ENCODE data around the gene OR56A1. TPM values are rescaled to one million over a fixed set of nuclear protein-coding genes. Genes with fewer than 3 reads are reported as not detected.
"Not testable (repeated sequence)": the region's sequence is repeated elsewhere in the genome, so short reads cannot be mapped to it uniquely, and the experiment has no call there.

The OR56A1 gene
- polyA plus RNA-seq (ENCODE audit: insufficient read length in 3 of 3) = not detected

- no peak for DNase-seq (ENCODE audit: low read depth in 3 of 3, low spot score in 2 of 3)
These were observed at the start of gene OR56A1 for GRCh38 chr11:6030708-6031405. OR56A1 (minus strand) TSS chr11:6030758; CDS start chr11:6027692, 3,066 bp downstream.

GRCh38 chr11:6079463-6079862 lies 48.9 kb upstream of the OR56A1 start:
- DNase-seq (ENCODE audit: low read depth in 3 of 3, low spot score in 2 of 3) = no peak

- DNase-seq (ENCODE audit: low read depth in 3 of 3, low spot score in 2 of 3) = no peak
These were observed 47.2 kb upstream of the OR56A1 start for GRCh38 chr11:6077723-6078122.

GRCh38 chr11:6076443-6076842 lies 45.9 kb upstream of the OR56A1 start:
- not testable (repeated sequence) for DNase-seq (ENCODE audit: low read depth in 3 of 3, low spot score in 2 of 3)

GRCh38 chr11:6067502-6067901 lies 36.9 kb upstream of the OR56A1 start:
- no peak for DNase-seq (ENCODE audit: low read depth in 3 of 3, low spot score in 2 of 3)

GRCh38 chr11:6062691-6063358 lies 32.3 kb upstream of the OR56A1 start:
- DNase-seq (ENCODE audit: low read depth in 3 of 3, low spot score in 2 of 3) = no peak

- no peak for DNase-seq (ENCODE audit: low read depth in 3 of 3, low spot score in 2 of 3)
These were observed 30.9 kb upstream of the OR56A1 start for GRCh38 chr11:6061475-6061874.

- no peak for DNase-seq (ENCODE audit: low read depth in 3 of 3, low spot score in 2 of 3)
These were observed 26.9 kb upstream of the OR56A1 start for GRCh38 chr11:6057452-6057851.

- DNase-seq (ENCODE audit: low read depth in 3 of 3, low spot score in 2 of 3) = no peak
These were observed 25.0 kb upstream of the OR56A1 start for GRCh38 chr11:6055569-6055968.

GRCh38 chr11:6052374-6052773 lies 21.8 kb upstream of the OR56A1 start:
- DNase-seq (ENCODE audit: low read depth in 3 of 3, low spot score in 2 of 3) = no peak

- DNase-seq (ENCODE audit: low read depth in 3 of 3, low spot score in 2 of 3) = no peak
These were observed 10.3 kb upstream of the OR56A1 start for GRCh38 chr11:6040874-6041273.

GRCh38 chr11:6027501-6027900 lies 3.1 kb downstream of the OR56A1 start:
- no peak for DNase-seq (ENCODE audit: low read depth in 3 of 3, low spot score in 2 of 3)

- DNase-seq (ENCODE audit: low read depth in 3 of 3, low spot score in 2 of 3) = no peak
These were observed 5.5 kb downstream of the OR56A1 start for GRCh38 chr11:6025056-6025455.

- DNase-seq (ENCODE audit: low read depth in 3 of 3, low spot score in 2 of 3) = peak; percentile 6 to 19 (median 12)
These were observed 7.6 kb downstream of the OR56A1 start for GRCh38 chr11:6022956-6023355.

- DNase-seq (ENCODE audit: low read depth in 3 of 3, low spot score in 2 of 3) = no peak
These were observed 17.5 kb downstream of the OR56A1 start for GRCh38 chr11:6013042-6013441.

- no peak for DNase-seq (ENCODE audit: low read depth in 3 of 3, low spot score in 2 of 3)
These were observed 18.4 kb downstream of the OR56A1 start for GRCh38 chr11:6012035-6012668.

- DNase-seq (ENCODE audit: low read depth in 3 of 3, low spot score in 2 of 3) = no peak
These were observed 23.7 kb downstream of the OR56A1 start, which contains the start of gene OR56A4 for GRCh38 chr11:6006846-6007245. OR56A4 (minus strand) TSS chr11:6006946; CDS start chr11:6002992, 3,954 bp downstream.

- DNase-seq (ENCODE audit: low read depth in 3 of 3, low spot score in 2 of 3) = no peak
These were observed 24.2 kb downstream of the OR56A1 start for GRCh38 chr11:6006395-6006794.

- DNase-seq (ENCODE audit: low read depth in 3 of 3, low spot score in 2 of 3) = no peak
These were observed 28.3 kb downstream of the OR56A1 start for GRCh38 chr11:6002202-6002699.

- no peak for DNase-seq (ENCODE audit: low read depth in 3 of 3, low spot score in 2 of 3)
These were observed 35.8 kb downstream of the OR56A1 start for GRCh38 chr11:5994791-5995190.

GRCh38 chr11:5992604-5993251 lies 37.8 kb downstream of the OR56A1 start:
- no peak for DNase-seq (ENCODE audit: low read depth in 3 of 3, low spot score in 2 of 3)
